ENCODE results near the gene DOCK8.

DNA sequence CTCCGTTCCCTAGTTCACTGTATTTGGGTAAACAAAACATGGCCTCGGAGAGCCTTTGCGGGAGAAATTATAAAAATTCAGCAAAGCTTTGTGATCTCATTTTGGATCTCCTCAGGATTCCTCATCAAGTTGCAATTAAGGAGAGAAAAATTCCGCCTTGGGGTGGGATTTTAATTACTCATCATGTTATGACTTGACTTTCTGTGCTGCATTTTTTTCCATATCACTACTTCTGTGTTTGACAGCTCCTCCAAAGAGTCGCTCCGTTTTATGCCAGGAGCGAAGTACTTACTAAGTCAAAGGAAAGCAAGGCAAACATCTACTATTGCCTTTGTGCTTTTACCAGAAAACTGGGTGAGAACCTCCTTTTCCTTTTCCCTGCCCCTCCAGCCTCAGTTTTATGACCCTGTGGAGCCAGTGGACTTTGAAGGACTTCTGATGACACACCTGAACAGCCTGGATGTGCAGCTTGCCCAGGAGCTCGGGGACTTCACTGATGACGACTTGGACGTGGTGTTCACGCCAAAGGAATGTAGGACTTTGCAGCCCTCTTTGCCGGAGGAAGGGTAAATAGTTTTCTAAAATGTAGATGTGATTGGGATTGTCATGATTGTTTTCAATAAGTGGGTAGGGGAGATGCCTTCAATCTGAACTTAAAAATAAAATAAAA, 71.5 kb downstream of the DOCK8 start:
- TF ChIP-seq, protein P1, sequence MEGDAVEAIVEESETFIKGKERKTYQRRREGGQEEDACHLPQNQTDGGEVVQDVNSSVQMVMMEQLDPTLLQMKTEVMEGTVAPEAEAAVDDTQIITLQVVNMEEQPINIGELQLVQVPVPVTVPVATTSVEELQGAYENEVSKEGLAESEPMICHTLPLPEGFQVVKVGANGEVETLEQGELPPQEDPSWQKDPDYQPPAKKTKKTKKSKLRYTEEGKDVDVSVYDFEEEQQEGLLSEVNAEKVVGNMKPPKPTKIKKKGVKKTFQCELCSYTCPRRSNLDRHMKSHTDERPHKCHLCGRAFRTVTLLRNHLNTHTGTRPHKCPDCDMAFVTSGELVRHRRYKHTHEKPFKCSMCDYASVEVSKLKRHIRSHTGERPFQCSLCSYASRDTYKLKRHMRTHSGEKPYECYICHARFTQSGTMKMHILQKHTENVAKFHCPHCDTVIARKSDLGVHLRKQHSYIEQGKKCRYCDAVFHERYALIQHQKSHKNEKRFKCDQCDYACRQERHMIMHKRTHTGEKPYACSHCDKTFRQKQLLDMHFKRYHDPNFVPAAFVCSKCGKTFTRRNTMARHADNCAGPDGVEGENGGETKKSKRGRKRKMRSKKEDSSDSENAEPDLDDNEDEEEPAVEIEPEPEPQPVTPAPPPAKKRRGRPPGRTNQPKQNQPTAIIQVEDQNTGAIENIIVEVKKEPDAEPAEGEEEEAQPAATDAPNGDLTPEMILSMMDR (IDR thresholded peaks at IDR 0.05): no peak
- TF ChIP-seq POLR2A (IDR thresholded peaks at IDR 0.05): no peak
